GM21367 (cell line): ENCODE measurements around the gene ARID4B.
"Not testable (repeated sequence)": the region's sequence is repeated elsewhere in the genome, so short reads cannot be mapped to it uniquely, and the experiment has no call there.

Source experiments
- ATAC-seq: cut with Tn5 transposase; IDR thresholded peaks from one replicate; pipeline ENCODE4 v1.9.1; 2021; ENCODE audit not compliant: unreplicated experiment

Gene ARID4B

GRCh38 chr1:235327559-235328270, at the start of gene ARID4B:
Gene ARID4B, minus strand, starts transcription at chr1:235328179. Its CDS starts 1,260 bp downstream, at chr1:235326919.
- no peak for ATAC-seq

GRCh38 chr1:235375919-235376605, 48.1 kb upstream of the ARID4B start:
- no peak for ATAC-seq

GRCh38 chr1:235369802-235370201, 41.8 kb upstream of the ARID4B start:
- ATAC-seq, result no peak

- ATAC-seq, result no peak
Observed at GRCh38 chr1:235368428-235368827, 40.4 kb upstream of the ARID4B start.

GRCh38 chr1:235367000-235367908, 39.3 kb upstream of the ARID4B start, which contains the start of gene TBCE:
Gene TBCE, plus strand, starts transcription at chr1:235367427. Its CDS starts 12,623 bp downstream, at chr1:235380050.
- ATAC-seq, result peak; percentile 100

- ATAC-seq, result no peak
Observed at GRCh38 chr1:235366286-235366685, 38.3 kb upstream of the ARID4B start.

- ATAC-seq, result not testable (repeated sequence)
Observed at GRCh38 chr1:235364189-235364588, 36.2 kb upstream of the ARID4B start.

- no peak for ATAC-seq
Observed at GRCh38 chr1:235358899-235359298, 30.9 kb upstream of the ARID4B start.

GRCh38 chr1:235357485-235358373, 29.8 kb upstream of the ARID4B start:
- no peak for ATAC-seq

GRCh38 chr1:235351898-235352297, 23.9 kb upstream of the ARID4B start:
- ATAC-seq, result no peak

GRCh38 chr1:235351441-235351840, 23.5 kb upstream of the ARID4B start:
- no peak for ATAC-seq

- ATAC-seq, result no peak
Observed at GRCh38 chr1:235343726-235344125, 15.7 kb upstream of the ARID4B start.

GRCh38 chr1:235342471-235342870, 14.5 kb upstream of the ARID4B start:
- no peak for ATAC-seq

GRCh38 chr1:235342039-235342438, 14.1 kb upstream of the ARID4B start:
- no peak for ATAC-seq

- no peak for ATAC-seq
Observed at GRCh38 chr1:235341334-235341733, 13.4 kb upstream of the ARID4B start.

- no peak for ATAC-seq
Observed at GRCh38 chr1:235339746-235340145, 11.8 kb upstream of the ARID4B start.

- ATAC-seq, result no peak
Observed at GRCh38 chr1:235336903-235337302, 8.9 kb upstream of the ARID4B start.

GRCh38 chr1:235331401-235331800, 3.4 kb upstream of the ARID4B start:
- ATAC-seq, result no peak

GRCh38 chr1:235330918-235331285, 2.9 kb upstream of the ARID4B start:
- no peak for ATAC-seq

GRCh38 chr1:235329139-235329902, 1.3 kb upstream of the ARID4B start:
- peak; percentile 21 for ATAC-seq
